Cardiac fibroblast (primary cell): ENCODE data around the gene SIDT2.

Experiments
- DNase-seq, 2 donors: peaks; one replicate each; pipeline versions ENCODE4 v3.0.0 to v3.0.0-alpha.2; 2010; ENCODE audit warnings: low read depth in 2 of 2
- H3K4me3 ChIP-seq, 2 donors: replicated peaks in 1 of 2; 1 replicate in 1 of 2; 2 replicates in 1 of 2; pipeline ENCODE4 v1.5.1; 2011; ENCODE audit warnings: low read depth in 2 of 2, low read length in 2 of 2, mild to moderate bottlenecking in 2 of 2, moderate library complexity in 1 of 2
- CTCF ChIP-seq: IDR thresholded peaks from one replicate; pipeline ENCODE4 v1.5.1; 2011; ENCODE audit warnings: low read depth, mild to moderate bottlenecking, low read length, inconsistent platforms

Gene SIDT2

GRCh38 chr11:117159892-117160291 lies 18.7 kb upstream of the SIDT2 start:
- no peak for TF ChIP-seq CTCF
- no peak for DNase-seq
- H3K4me3 ChIP-seq = no peak overlapping the region

- H3K4me3 ChIP-seq = no peak overlapping the region
- peak in 1 of 2 donors; percentile 51 for DNase-seq
- no peak for TF ChIP-seq CTCF
Measured at GRCh38 chr11:117160826-117161225, 17.7 kb upstream of the SIDT2 start.

GRCh38 chr11:117166491-117166890 lies 12.1 kb upstream of the SIDT2 start:
- no peak overlapping the region for H3K4me3 ChIP-seq
- DNase-seq = no peak
- no peak for TF ChIP-seq CTCF

- no peak overlapping the region for H3K4me3 ChIP-seq
- TF ChIP-seq CTCF = no peak
- no peak for DNase-seq
Measured at GRCh38 chr11:117169736-117170135, 8.8 kb upstream of the SIDT2 start.

GRCh38 chr11:117170210-117170609 lies 8.3 kb upstream of the SIDT2 start:
- no peak for DNase-seq
- no peak overlapping the region for H3K4me3 ChIP-seq
- TF ChIP-seq CTCF = no peak

GRCh38 chr11:117171007-117171403 lies 7.5 kb upstream of the SIDT2 start:
- no peak for DNase-seq
- TF ChIP-seq CTCF = no peak
- no peak overlapping the region for H3K4me3 ChIP-seq

- peak; percentile 36 to 64 for DNase-seq
- TF ChIP-seq CTCF = no peak
Measured at GRCh38 chr11:117171404-117172061, 7.0 kb upstream of the SIDT2 start.

More at GRCh38 chr11:117171404-117172061, 7.0 kb upstream of the SIDT2 start:
- no peak overlapping the region for H3K4me3 ChIP-seq
